H1 (cell line): ENCODE results near the gene NOS2. TPM values are rescaled to one million over a fixed set of nuclear protein-coding genes. Genes with fewer than 3 reads are reported as not detected.

Experiments used
- HDAC2 ChIP-seq, 2 experiments: fragments of 300-600 bp in 1 of 2; sonication (generic) in 1 of 2; IDR thresholded peaks; 2 replicates each; pipeline ENCODE4 v1.6.1; 2011 to 2012; ENCODE audit warnings: low read depth in 2 of 2, low read length in 2 of 2, mild to moderate bottlenecking in 2 of 2, moderate library complexity in 2 of 2, borderline replicate concordance in 1 of 2, inconsistent platforms in 1 of 2
- JUND ChIP-seq: IDR thresholded peaks from 2 replicates; pipeline ENCODE4 v1.6.1; 2011; ENCODE audit warnings: mild to moderate bottlenecking, improper control_type of control experiment, low read length
- SIRT6 ChIP-seq: IDR thresholded peaks from one replicate; pipeline ENCODE4 v1.7.1; 2012; ENCODE audit warnings: low read length, inconsistent platforms
- polyA plus RNA-seq, 7 experiments: library from polyadenylated mRNA; depleted of rRNA in 3 of 7; stranded (reverse) in 5 of 7; unstranded in 2 of 7; fragments of >200 nt in 5 of 7; fragments of 200-250 nt in 2 of 7; gene quantifications; 1 replicate in 5 of 7; 2 replicates in 1 of 7; 4 replicates in 1 of 7; pipeline versions ENCODE4 v1.2.1 to v1.2.3, GENCODE V29; 2011 to 2013; ENCODE audit warnings: missing spikeins in 2 of 7, mixed read lengths in 2 of 7
- total RNA-seq: library from RNA; stranded (reverse); fragmentation: NEBNext Ultra II Directional; extraction: Animal tissue kit (Norgen Biotek cat#: 25700); gene quantifications from 2 replicates; pipeline ENCODE4 v1.2.1, GENCODE V29; 2021
- TF ChIP-seq, protein P1 (sequence below), 3 experiments: IDR thresholded peaks; 1 replicate in 2 of 3; 2 replicates in 1 of 3; pipeline versions ENCODE4 v1.5.1 to v1.6.1; 2011; ENCODE audit warnings: low read length in 3 of 3, mild to moderate bottlenecking in 3 of 3, inconsistent platforms in 2 of 3, low read depth in 1 of 3, moderate library complexity in 1 of 3; ENCODE audit not compliant: insufficient read depth in 1 of 3; ENCODE audit errors: control extremely low read depth in 1 of 3
- TF ChIP-seq, protein P2 (sequence below): fragments of 300-600 bp; sonication (generic); IDR thresholded peaks from 2 replicates; pipeline ENCODE4 v1.7.1; 2012; ENCODE audit warnings: low read length, moderate library complexity, mild to moderate bottlenecking, inconsistent platforms; ENCODE audit not compliant: insufficient replicate concordance
- TF ChIP-seq, protein P3 (sequence below): IDR thresholded peaks from 2 replicates; pipeline ENCODE4 v1.6.1; 2012; ENCODE audit warnings: inconsistent platforms

Gene NOS2
- total and polyA plus RNA-seq, 2 of the 8 experiments (the other 6 are each of a cell fraction or from before 2014, with no cell fraction given): 1.0 to 1.9 TPM

DNA sequence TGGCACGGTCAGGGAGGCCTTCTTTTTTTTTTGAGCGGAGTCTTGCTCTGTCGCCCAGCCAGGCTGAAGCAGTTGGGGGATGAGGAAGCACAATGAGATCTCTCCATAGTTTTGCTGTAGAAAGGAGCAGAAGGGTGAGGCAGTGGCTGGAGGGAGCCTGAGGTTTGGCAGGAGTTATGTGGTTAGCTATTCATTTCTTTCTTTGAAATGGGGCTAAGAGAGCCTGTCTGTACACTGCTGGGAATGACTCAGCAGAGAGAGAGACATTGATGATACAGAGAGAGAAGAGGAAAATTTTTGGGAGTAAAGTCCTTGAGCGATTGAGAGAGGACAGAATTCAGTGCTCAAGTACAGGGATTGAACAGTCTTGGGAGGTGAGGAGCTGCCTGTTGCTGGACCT is 22.1 kb downstream of the NOS2 start (continued):
- TF ChIP-seq, protein P1, sequence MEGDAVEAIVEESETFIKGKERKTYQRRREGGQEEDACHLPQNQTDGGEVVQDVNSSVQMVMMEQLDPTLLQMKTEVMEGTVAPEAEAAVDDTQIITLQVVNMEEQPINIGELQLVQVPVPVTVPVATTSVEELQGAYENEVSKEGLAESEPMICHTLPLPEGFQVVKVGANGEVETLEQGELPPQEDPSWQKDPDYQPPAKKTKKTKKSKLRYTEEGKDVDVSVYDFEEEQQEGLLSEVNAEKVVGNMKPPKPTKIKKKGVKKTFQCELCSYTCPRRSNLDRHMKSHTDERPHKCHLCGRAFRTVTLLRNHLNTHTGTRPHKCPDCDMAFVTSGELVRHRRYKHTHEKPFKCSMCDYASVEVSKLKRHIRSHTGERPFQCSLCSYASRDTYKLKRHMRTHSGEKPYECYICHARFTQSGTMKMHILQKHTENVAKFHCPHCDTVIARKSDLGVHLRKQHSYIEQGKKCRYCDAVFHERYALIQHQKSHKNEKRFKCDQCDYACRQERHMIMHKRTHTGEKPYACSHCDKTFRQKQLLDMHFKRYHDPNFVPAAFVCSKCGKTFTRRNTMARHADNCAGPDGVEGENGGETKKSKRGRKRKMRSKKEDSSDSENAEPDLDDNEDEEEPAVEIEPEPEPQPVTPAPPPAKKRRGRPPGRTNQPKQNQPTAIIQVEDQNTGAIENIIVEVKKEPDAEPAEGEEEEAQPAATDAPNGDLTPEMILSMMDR (IDR thresholded peaks at IDR 0.05; ENCODE audit: control extremely low read depth in 1 of 3, insufficient read depth in 1 of 3, low read depth in 1 of 3, low read length in 3 of 3): no peak
- TF ChIP-seq, protein P2, sequence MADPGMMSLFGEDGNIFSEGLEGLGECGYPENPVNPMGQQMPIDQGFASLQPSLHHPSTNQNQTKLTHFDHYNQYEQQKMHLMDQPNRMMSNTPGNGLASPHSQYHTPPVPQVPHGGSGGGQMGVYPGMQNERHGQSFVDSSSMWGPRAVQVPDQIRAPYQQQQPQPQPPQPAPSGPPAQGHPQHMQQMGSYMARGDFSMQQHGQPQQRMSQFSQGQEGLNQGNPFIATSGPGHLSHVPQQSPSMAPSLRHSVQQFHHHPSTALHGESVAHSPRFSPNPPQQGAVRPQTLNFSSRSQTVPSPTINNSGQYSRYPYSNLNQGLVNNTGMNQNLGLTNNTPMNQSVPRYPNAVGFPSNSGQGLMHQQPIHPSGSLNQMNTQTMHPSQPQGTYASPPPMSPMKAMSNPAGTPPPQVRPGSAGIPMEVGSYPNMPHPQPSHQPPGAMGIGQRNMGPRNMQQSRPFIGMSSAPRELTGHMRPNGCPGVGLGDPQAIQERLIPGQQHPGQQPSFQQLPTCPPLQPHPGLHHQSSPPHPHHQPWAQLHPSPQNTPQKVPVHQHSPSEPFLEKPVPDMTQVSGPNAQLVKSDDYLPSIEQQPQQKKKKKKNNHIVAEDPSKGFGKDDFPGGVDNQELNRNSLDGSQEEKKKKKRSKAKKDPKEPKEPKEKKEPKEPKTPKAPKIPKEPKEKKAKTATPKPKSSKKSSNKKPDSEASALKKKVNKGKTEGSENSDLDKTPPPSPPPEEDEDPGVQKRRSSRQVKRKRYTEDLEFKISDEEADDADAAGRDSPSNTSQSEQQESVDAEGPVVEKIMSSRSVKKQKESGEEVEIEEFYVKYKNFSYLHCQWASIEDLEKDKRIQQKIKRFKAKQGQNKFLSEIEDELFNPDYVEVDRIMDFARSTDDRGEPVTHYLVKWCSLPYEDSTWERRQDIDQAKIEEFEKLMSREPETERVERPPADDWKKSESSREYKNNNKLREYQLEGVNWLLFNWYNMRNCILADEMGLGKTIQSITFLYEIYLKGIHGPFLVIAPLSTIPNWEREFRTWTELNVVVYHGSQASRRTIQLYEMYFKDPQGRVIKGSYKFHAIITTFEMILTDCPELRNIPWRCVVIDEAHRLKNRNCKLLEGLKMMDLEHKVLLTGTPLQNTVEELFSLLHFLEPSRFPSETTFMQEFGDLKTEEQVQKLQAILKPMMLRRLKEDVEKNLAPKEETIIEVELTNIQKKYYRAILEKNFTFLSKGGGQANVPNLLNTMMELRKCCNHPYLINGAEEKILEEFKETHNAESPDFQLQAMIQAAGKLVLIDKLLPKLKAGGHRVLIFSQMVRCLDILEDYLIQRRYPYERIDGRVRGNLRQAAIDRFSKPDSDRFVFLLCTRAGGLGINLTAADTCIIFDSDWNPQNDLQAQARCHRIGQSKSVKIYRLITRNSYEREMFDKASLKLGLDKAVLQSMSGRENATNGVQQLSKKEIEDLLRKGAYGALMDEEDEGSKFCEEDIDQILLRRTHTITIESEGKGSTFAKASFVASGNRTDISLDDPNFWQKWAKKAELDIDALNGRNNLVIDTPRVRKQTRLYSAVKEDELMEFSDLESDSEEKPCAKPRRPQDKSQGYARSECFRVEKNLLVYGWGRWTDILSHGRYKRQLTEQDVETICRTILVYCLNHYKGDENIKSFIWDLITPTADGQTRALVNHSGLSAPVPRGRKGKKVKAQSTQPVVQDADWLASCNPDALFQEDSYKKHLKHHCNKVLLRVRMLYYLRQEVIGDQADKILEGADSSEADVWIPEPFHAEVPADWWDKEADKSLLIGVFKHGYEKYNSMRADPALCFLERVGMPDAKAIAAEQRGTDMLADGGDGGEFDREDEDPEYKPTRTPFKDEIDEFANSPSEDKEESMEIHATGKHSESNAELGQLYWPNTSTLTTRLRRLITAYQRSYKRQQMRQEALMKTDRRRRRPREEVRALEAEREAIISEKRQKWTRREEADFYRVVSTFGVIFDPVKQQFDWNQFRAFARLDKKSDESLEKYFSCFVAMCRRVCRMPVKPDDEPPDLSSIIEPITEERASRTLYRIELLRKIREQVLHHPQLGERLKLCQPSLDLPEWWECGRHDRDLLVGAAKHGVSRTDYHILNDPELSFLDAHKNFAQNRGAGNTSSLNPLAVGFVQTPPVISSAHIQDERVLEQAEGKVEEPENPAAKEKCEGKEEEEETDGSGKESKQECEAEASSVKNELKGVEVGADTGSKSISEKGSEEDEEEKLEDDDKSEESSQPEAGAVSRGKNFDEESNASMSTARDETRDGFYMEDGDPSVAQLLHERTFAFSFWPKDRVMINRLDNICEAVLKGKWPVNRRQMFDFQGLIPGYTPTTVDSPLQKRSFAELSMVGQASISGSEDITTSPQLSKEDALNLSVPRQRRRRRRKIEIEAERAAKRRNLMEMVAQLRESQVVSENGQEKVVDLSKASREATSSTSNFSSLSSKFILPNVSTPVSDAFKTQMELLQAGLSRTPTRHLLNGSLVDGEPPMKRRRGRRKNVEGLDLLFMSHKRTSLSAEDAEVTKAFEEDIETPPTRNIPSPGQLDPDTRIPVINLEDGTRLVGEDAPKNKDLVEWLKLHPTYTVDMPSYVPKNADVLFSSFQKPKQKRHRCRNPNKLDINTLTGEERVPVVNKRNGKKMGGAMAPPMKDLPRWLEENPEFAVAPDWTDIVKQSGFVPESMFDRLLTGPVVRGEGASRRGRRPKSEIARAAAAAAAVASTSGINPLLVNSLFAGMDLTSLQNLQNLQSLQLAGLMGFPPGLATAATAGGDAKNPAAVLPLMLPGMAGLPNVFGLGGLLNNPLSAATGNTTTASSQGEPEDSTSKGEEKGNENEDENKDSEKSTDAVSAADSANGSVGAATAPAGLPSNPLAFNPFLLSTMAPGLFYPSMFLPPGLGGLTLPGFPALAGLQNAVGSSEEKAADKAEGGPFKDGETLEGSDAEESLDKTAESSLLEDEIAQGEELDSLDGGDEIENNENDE: no peak
- TF ChIP-seq JUND: no peak
- TF ChIP-seq HDAC2 (IDR thresholded peaks at IDR 0.05; ENCODE audit: borderline replicate concordance in 1 of 2, low read depth in 2 of 2, low read length in 2 of 2): no peak
- TF ChIP-seq, protein P3, sequence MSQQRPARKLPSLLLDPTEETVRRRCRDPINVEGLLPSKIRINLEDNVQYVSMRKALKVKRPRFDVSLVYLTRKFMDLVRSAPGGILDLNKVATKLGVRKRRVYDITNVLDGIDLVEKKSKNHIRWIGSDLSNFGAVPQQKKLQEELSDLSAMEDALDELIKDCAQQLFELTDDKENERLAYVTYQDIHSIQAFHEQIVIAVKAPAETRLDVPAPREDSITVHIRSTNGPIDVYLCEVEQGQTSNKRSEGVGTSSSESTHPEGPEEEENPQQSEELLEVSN: no peak
- no peak for TF ChIP-seq SIRT6
- TF ChIP-seq, all 59 proteins: peak for 0
